Activated CD4-positive, alpha-beta T cell treated with anti-CD3 and anti-CD28 coated beads for 36 hours (primary cell): ENCODE measurements around the gene LEF1. TPM values are rescaled to one million over a fixed set of nuclear protein-coding genes. Genes with fewer than 3 reads are reported as not detected.

Source experiments
- ATAC-seq: fragments of 200-7000 bp; cut with Tn5 transposase; one replicate; pipeline ENCODE4 v1.10.0; 2021; ENCODE audit warnings: mild to moderate bottlenecking, moderate library complexity
- CTCF ChIA-PET: fragments of 350-600 bp; sonication (Branson Sonifier 250); formaldehyde crosslinking; loops from one replicate; lab custom pipeline; 2021; ENCODE audit warnings: antibody characterized with exemption; lab: Charles Lee
- POLR2A ChIA-PET: fragments of 350-600 bp; sonication (Branson Sonifier 250); formaldehyde crosslinking; loops from one replicate; lab custom pipeline; 2021; ENCODE audit warnings: antibody characterized with exemption, inconsistent platforms; lab: Charles Lee
- DNase-seq: peaks from one replicate; pipeline ENCODE4 v3.0.0-alpha.2; 2020
- H3K27ac Mint-ChIP-seq: one replicate; pipeline ENCODE4 v1.8.0; 2021; ENCODE audit warnings: mixed read lengths
- H3K27me3 Mint-ChIP-seq: one replicate; pipeline ENCODE4 v1.8.0; 2021; ENCODE audit warnings: mixed read lengths
- H3K36me3 Mint-ChIP-seq: one replicate; pipeline ENCODE4 v1.8.0; 2021; ENCODE audit warnings: low read depth, mixed read lengths
- H3K4me1 Mint-ChIP-seq: one replicate; pipeline ENCODE4 v1.8.0; 2021; ENCODE audit warnings: mixed read lengths
- H3K4me3 Mint-ChIP-seq: one replicate; pipeline ENCODE4 v1.8.0; 2021; ENCODE audit warnings: mild to moderate bottlenecking, moderate library complexity, mixed read lengths
- H3K9me3 Mint-ChIP-seq: one replicate; pipeline ENCODE4 v1.8.0; 2021; ENCODE audit warnings: low read depth, mixed read lengths
- intact Hi-C, 2 experiments: fragments of 100-400 bp; cut with DNase I in 1 of 2; cut with micrococcal nuclease in 1 of 2; formaldehyde crosslinking; loops; one replicate each; pipeline versions ENCODE4 v1.14.2 to v1.15.1; 2022 to 2024; cut with DNase I, micrococcal nuclease
- total RNA-seq, 2 experiments: library from RNA; stranded (reverse); gene quantifications; one replicate each; pipeline ENCODE4 v1.2.3, GENCODE V29; 2021

LEF1 gene
- total RNA-seq, 2 experiments from 2014 or later: 175 to 302 TPM

DNA sequence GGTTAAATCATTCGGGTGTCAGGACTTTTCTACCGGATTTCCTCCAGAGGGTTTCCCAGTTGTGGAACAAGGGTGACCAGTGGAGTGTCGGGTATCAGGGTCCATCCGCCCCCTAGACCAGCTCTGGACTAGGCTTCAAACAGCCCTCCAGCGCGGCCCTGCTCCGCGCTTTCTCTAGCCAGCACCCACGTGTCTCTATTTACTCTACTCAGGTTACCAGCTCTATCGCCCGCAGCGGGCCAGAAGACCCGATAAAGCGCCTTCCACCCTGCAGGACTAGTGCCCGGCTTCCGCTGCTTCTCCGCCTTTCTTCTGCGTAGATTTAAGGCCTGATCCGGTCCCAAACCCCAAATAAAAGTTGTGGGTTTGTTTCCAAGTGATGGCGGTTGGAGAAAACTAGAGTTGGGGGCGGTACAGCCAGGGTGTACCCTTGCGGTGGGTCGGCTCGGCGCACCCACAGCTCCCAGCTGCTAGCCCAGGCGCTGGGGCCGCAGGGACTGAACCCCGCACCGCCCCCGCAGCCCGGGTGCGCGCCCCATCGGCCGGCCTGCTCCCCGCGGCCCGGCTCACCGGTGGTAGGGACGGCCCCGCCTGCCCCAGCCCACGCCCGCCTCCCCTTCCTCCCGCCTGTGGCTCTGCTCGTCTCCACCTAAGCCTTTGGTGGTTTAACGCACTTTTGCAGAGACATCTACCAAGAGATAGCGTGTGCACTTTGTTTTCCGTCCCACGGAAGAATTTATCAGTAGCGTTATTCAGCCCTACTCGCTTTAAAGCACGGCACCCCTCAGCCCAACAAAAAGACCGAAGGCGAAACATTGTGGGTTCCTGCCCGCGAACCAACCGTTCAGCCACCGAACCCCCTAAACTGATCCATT is 2.1 kb downstream of the LEF1 start:
- no peaks in the 10 kb centered on the region for H3K9me3 Mint-ChIP-seq
- H3K4me1 Mint-ChIP-seq: peaks cover 39% of the 10 kb centered on the region
- H3K36me3 Mint-ChIP-seq: peaks cover 41% of the 10 kb centered on the region
- peaks cover 12% of the 10 kb centered on the region for H3K27me3 Mint-ChIP-seq
- intact Hi-C loops: loop anchor here (1.0 to 5.0 kb wide), 12 partner anchors 16 to 456 kb away; partner anchors contain the start of gene RPL34 (in 2 of the 2)
- ATAC-seq (peak; percentile 35), DNase-seq (peak; percentile 86)
- peak overlapping the region; percentile 96 for H3K27ac Mint-ChIP-seq
- ChIA-PET POLR2A (interaction anchor here (0.6 to 1.5 kb wide), 7 partner anchors 9 to 135 kb away, joined by 3 to 6 read pairs (median 4); no protein-coding TSS in a partner anchor), CTCF (interaction anchor here (0.7 to 1.6 kb wide), 6 partner anchors 51 to 406 kb away, joined by 3 to 4 read pairs (median 3); no protein-coding TSS in a partner anchor)
- peak overlapping the region; percentile 85 for H3K4me3 Mint-ChIP-seq

DNA sequence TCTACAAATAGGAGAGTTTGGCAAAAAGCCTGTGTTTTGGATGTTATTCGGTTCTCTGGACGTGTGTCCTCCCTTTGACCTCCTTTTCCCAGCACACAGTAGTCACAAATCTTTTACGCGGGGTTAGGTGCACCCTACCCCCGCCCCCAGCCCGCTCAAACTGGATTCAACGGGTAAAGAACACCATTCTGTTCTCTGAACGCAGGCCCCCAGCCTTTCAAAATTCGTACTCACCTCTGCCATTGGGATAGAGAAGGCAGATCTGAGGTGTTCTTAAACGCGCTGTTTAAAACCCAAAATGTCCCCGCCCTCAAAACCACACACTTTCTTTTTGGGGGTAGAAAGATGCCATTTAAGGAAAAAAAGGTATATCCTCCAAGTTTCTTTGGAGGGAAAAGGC is 2.7 kb downstream of the LEF1 start:
- Mint-ChIP-seq H3K36me3 (peaks cover 45% of the 10 kb centered on the region), H3K27ac (peak overlapping the region; percentile 96), H3K4me3 (peak overlapping the region; percentile 85), H3K27me3 (peaks cover 12% of the 10 kb centered on the region), H3K4me1 (peaks cover 37% of the 10 kb centered on the region), H3K9me3 (no peaks in the 10 kb centered on the region)
- intact Hi-C loops: loop anchor here (1.0 to 5.0 kb wide), 12 partner anchors 15 to 456 kb away; partner anchors contain the start of gene RPL34 (in 2 of the 2)
- ATAC-seq (peak; percentile 48), DNase-seq (peak; percentile 83)
- CTCF ChIA-PET: interaction anchor here (0.7 to 1.6 kb wide), 4 partner anchors 53 to 407 kb away, joined by 3 to 4 read pairs (median 4); no protein-coding TSS in a partner anchor
- POLR2A ChIA-PET: interaction anchor here (0.6 to 1.5 kb wide), 6 partner anchors 14 to 134 kb away, joined by 3 to 6 read pairs (median 4); no protein-coding TSS in a partner anchor

DNA sequence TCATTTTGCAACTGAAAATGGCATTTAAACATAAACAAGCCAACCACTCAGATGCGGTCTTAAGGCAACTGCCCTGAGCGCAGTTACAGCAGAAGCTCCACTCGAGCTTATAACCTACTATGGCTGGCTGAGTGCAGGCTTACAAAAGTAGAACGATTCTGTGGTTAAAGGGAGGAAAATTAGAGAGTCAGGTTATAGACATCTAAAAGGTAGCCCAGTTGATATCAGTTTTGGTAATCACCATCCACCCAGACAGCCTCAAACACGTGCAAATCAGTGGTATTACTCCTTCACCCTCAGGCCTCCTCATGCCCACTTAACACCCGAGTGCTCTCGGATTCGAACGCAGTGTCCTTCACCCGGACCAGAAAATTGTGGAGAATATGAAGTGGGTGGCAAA is 3.1 kb downstream of the LEF1 start:
- H3K36me3 Mint-ChIP-seq: peaks cover 50% of the 10 kb centered on the region
- CTCF ChIA-PET: interaction anchor here (1.0 kb wide), 1 partner anchor 53 kb away, joined by 4 read pairs; no protein-coding TSS in a partner anchor
- ATAC-seq (peak; percentile 13), DNase-seq (peak; percentile 45)
- H3K27ac Mint-ChIP-seq: peak overlapping the region; percentile 96
- no peaks in the 10 kb centered on the region for H3K9me3 Mint-ChIP-seq
- POLR2A ChIA-PET: interaction anchor here (1.0 kb wide), 1 partner anchor 66 kb away, joined by 3 read pairs; no protein-coding TSS in a partner anchor
- peak overlapping the region; percentile 85 for H3K4me3 Mint-ChIP-seq
- H3K27me3 Mint-ChIP-seq: peaks cover 10% of the 10 kb centered on the region
- H3K4me1 Mint-ChIP-seq: peaks cover 37% of the 10 kb centered on the region
- intact Hi-C loops: loop anchor here (1.0 to 5.0 kb wide), 6 partner anchors 13 to 457 kb away; partner anchors contain the start of gene RPL34 (in 1 of the 2)

DNA sequence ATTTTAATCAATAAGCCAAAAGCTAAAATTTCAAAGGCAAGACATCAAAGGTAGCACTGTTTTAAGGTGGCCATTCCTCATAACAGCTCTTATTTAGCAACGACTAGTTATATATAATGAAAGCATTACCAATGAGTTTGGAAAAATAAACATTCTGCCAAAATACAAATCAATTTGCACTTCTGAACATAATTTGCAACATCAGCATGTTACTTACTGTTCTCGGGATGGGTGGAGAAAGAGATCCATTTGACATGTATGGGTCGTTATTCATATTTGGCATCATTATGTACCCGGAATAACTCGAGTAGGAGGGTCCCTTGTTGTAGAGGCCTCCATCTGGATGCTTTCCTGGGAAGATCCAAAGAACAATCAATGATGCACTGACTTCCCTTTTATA is 5.4 kb downstream of the LEF1 start:
- Mint-ChIP-seq H3K4me1 (peaks cover 42% of the 10 kb centered on the region), H3K27me3 (no peaks in the 10 kb centered on the region), H3K4me3 (peak overlapping the region; percentile 85), H3K9me3 (no peaks in the 10 kb centered on the region), H3K27ac (peak overlapping the region; percentile 93), H3K36me3 (peaks cover 69% of the 10 kb centered on the region)
- DNase-seq: no peak
- POLR2A ChIA-PET: interaction anchor here (0.6 to 1.2 kb wide), 6 partner anchors 41 to 196 kb away, joined by 3 to 11 read pairs (median 3); no protein-coding TSS in a partner anchor
- intact Hi-C loops: no loop called here
- ATAC-seq: no peak
- CTCF ChIA-PET: interaction anchor here (0.6 to 1.5 kb wide), 10 partner anchors 10 to 414 kb away, joined by 3 to 7 read pairs (median 4); no protein-coding TSS in a partner anchor

DNA sequence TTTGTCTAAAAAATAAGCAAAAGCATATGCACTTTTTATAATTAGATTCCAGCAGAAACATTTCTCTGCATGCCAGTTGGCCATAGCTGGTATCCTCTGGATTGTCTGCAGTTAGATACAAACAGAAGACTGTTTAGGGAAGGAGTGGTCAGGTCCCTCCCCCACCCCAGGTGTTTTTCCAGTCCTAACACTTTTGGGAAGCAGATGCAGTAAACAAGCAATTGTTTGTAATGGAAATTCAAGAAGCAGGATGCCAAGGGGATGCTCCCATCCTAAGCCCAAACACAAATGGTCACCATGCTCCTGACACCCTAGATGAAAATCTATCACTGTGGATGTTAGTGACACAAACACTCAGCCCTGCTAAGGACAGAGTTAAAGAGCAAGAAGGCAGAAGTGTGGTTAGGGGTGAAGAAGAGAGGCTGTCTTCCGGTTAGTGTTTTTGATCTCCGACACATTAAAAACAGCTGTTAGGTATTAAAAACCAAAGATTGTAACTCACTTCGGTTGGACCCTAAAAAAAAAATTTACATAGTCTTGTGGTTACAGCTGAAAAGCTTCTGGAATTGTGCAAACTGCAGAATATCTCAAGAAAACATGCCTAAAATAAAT is 7.9 kb downstream of the LEF1 start:
- Mint-ChIP-seq H3K27me3 (no peaks in the 10 kb centered on the region), H3K9me3 (no peaks in the 10 kb centered on the region), H3K27ac (peak overlapping the region; percentile 87), H3K4me3 (peak overlapping the region; percentile 56), H3K4me1 (peaks cover 61% of the 10 kb centered on the region), H3K36me3 (peaks cover 73% of the 10 kb centered on the region)
- POLR2A ChIA-PET: interaction anchor here (0.7 to 0.8 kb wide), 2 partner anchors 8 to 19 kb away, joined by 3 to 4 read pairs; partner anchors contain the start of gene LEF1
- no peak for DNase-seq
- CTCF ChIA-PET: interaction anchor here (0.6 to 4.4 kb wide), 8 partner anchors 10 to 412 kb away, joined by 3 to 13 read pairs (median 3); no protein-coding TSS in a partner anchor
- ATAC-seq: peak; percentile 33
- intact Hi-C loops: loop anchor here in 1 of 2 experiments (2.0 kb wide), 1 partner anchor 14 kb away; no protein-coding TSS in a partner anchor

DNA sequence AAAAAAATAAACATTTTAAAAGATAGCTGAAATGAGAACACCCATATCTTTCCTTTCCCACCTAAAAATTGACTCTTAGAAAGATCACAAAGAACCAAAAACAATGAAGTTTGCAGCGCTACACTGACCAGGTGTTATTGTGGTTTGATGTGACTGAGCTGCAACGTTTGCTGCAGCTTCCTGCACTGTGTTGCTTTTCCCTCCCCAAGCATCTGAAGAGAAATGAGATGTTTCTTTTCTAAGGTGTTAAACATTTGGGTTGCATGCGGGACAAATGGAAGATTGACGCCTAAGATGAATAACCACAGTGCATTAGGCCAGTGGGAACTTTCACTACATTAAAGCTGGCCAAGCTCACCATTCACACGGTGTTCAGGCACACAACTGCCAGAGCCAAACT is 8.9 kb downstream of the LEF1 start:
- Mint-ChIP-seq H3K36me3 (peaks cover 70% of the 10 kb centered on the region), H3K9me3 (no peaks in the 10 kb centered on the region), H3K4me3 (peak overlapping the region; percentile 56), H3K4me1 (peaks cover 70% of the 10 kb centered on the region), H3K27ac (peak overlapping the region; percentile 87), H3K27me3 (no peaks in the 10 kb centered on the region)
- DNase-seq: no peak
- intact Hi-C loops: loop anchor here in 1 of 2 experiments (2.0 kb wide), 1 partner anchor 13 kb away; no protein-coding TSS in a partner anchor
- ATAC-seq: peak; percentile 43
- CTCF ChIA-PET: interaction anchor here (0.8 to 4.4 kb wide), 11 partner anchors 9 to 413 kb away, joined by 3 to 13 read pairs (median 4); no protein-coding TSS in a partner anchor
- POLR2A ChIA-PET: interaction anchor here (0.6 kb wide), 1 partner anchor 471 kb away, joined by 5 read pairs; no protein-coding TSS in a partner anchor

DNA sequence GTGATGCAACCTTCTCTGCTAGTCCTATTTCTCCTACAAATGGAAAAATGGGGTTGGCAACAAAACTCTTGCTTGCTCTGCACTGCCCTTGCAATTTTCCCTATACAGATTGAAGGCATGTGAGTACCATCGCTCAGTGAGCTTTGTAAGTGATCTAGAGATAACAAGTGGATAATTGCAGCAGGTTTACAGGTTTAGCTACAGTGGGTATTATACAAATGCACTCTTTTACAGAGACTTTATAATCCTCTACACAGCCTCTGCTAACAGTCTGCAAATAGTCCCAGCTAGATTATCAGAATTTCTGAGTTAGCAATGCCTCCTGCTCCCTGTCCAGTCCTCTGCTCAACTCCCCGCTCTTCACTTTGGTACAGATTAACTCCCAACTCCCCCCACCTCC is 11.1 kb downstream of the LEF1 start:
- DNase-seq (no peak), ATAC-seq (no peak)
- H3K4me3 Mint-ChIP-seq: peak overlapping the region; percentile 63
- CTCF ChIA-PET: interaction anchor here (0.6 to 2.0 kb wide), 4 partner anchors 26 to 138 kb away, joined by 3 to 8 read pairs (median 4); no protein-coding TSS in a partner anchor
- H3K36me3 Mint-ChIP-seq: peaks cover 60% of the 10 kb centered on the region
- intact Hi-C loops: no loop called here
- peaks cover 76% of the 10 kb centered on the region for H3K4me1 Mint-ChIP-seq
- no peaks in the 10 kb centered on the region for H3K9me3 Mint-ChIP-seq
- peak overlapping the region; percentile 81 for H3K27ac Mint-ChIP-seq
- no peaks in the 10 kb centered on the region for H3K27me3 Mint-ChIP-seq
- POLR2A ChIA-PET: interaction anchor here (0.7 to 1.6 kb wide), 5 partner anchors 9 to 20 kb away, joined by 3 to 6 read pairs (median 4); partner anchors contain the start of gene LEF1

DNA sequence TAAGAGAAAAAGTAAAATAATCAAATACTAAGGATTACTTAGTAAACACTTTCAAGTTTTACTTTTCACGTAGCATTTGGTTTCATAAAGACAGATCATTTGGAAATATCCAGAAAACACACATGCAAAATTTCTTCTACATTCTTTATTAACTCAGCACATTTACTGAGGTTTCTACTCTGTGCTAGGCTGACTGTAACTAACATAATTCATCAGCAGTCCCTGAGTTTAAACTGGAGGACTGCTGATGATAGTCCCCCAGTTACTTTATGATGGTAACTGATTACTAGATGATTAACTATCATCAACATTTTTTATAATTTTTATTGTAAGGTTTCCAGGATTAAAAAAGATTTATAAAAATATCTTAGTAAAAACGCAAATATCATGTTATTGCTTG is 12.3 kb downstream of the LEF1 start:
- Mint-ChIP-seq H3K27ac (peak overlapping the region; percentile 88), H3K4me1 (peaks cover 77% of the 10 kb centered on the region), H3K36me3 (peaks cover 64% of the 10 kb centered on the region), H3K27me3 (no peaks in the 10 kb centered on the region), H3K9me3 (no peaks in the 10 kb centered on the region), H3K4me3 (peak overlapping the region; percentile 64)
- CTCF ChIA-PET: interaction anchor here (0.6 to 2.1 kb wide), 4 partner anchors 14 to 127 kb away, joined by 3 to 8 read pairs (median 8); no protein-coding TSS in a partner anchor
- intact Hi-C loops: no loop called here
- POLR2A ChIA-PET: interaction anchor here (0.6 to 1.5 kb wide), 3 partner anchors 12 to 143 kb away, joined by 4 to 6 read pairs (median 6); partner anchors contain the start of gene LEF1
- DNase-seq (no peak), ATAC-seq (peak; percentile 38)

DNA sequence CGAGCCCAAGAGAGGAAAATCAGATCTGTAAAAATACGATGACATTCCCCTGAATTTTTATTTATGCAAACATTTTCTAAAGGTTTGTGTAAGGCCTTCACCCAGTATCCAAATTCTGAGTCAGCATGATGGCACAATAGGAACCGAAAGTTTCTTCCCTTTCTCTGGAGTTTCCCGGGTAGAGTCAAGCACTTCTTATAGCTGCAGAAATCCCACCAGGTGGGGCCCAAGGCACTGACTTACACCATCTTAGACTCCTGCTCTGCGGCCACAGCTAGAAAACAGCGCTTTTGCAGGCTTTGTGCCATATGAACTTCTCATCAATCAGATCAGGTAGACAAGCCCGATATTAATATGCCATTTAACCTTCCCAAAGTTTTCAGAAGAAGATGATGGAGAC is 13.4 kb downstream of the LEF1 start:
- Mint-ChIP-seq H3K36me3 (peaks cover 61% of the 10 kb centered on the region), H3K27ac (peak overlapping the region; percentile 88), H3K4me1 (peaks cover 77% of the 10 kb centered on the region), H3K9me3 (no peaks in the 10 kb centered on the region), H3K27me3 (no peaks in the 10 kb centered on the region), H3K4me3 (peak overlapping the region; percentile 64)
- POLR2A ChIA-PET: interaction anchor here (0.5 to 1.1 kb wide), 2 partner anchors 10 to 64 kb away, joined by 3 read pairs; no protein-coding TSS in a partner anchor
- DNase-seq (peak; percentile 65), ATAC-seq (peak; percentile 44)
- intact Hi-C loops: no loop called here
- CTCF ChIA-PET: interaction anchor here (0.5 to 2.1 kb wide), 7 partner anchors 10 to 126 kb away, joined by 3 to 8 read pairs (median 3); no protein-coding TSS in a partner anchor

DNA sequence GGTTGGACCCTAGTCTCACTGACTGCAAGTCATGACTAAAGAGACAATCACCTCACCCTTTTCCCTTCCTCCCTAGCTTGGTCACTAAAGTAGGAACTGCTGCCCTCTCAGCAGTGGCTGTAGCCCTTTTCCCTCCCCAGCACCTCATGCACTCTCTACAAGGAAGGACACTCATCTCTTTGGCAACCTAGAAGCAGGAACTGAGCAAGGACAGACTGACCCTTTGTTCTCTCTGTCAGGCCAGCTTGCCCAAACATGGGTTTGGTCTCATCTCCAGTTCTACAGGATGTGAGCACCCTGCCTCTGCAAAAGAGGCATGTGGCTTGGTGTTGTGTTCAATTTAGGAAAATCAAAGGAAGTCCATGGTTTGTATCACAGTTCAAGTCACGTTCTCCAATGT is 15.8 kb downstream of the LEF1 start:
- H3K27ac Mint-ChIP-seq: peak overlapping the region; percentile 77
- intact Hi-C loops: loop anchor here in 1 of 2 experiments (1.0 kb wide), 1 partner anchor 12 kb away; no protein-coding TSS in a partner anchor
- H3K36me3 Mint-ChIP-seq: peaks cover 43% of the 10 kb centered on the region
- H3K4me1 Mint-ChIP-seq: peaks cover 68% of the 10 kb centered on the region
- ChIA-PET CTCF (interaction anchor here (0.8 to 3.8 kb wide), 7 partner anchors 10 to 134 kb away, joined by 3 to 14 read pairs (median 4); no protein-coding TSS in a partner anchor), POLR2A (interaction anchor here (0.9 to 1.1 kb wide), 2 partner anchors 45 to 123 kb away, joined by 3 to 4 read pairs; no protein-coding TSS in a partner anchor)
- H3K27me3 Mint-ChIP-seq: no peaks in the 10 kb centered on the region
- peak overlapping the region; percentile 46 for H3K4me3 Mint-ChIP-seq
- ATAC-seq: no peak
- no peak for DNase-seq
- no peaks in the 10 kb centered on the region for H3K9me3 Mint-ChIP-seq
